IMR-90 (cell line): ENCODE results near the gene SUDS3. TPM values are rescaled to one million over a fixed set of nuclear protein-coding genes. Genes with fewer than 3 reads are reported as not detected.
"Not testable (repeated sequence)": the region's sequence is repeated elsewhere in the genome, so short reads cannot be mapped to it uniquely, and the experiment has no call there.

Experiments used
- ATAC-seq: fragments of 200-7000 bp; cut with Tn5 transposase; 2 replicates; pipeline ENCODE4 v1.9.1; 2020; ENCODE audit warnings: low read depth, mild to moderate bottlenecking, moderate library complexity
- BruUV-seq: library from RNA; stranded (reverse); fragments of 400-500 nt; replicated peaks from 2 replicates; lab custom pipeline; 2021; lab: Mats Ljungman, UMichigan
- CTCF ChIA-PET: fragments of 300-600 bp; formaldehyde crosslinking; extraction: SDS; loops from one replicate; lab custom pipeline; 2021; ENCODE audit warnings: antibody characterized with exemption; lab: Yijun Ruan, JAX
- POLR2A ChIA-PET: fragments of 300-600 bp; sonication (Branson Sonifier 250); formaldehyde crosslinking; loops from one replicate; lab custom pipeline; 2022; ENCODE audit warnings: antibody characterized with exemption; ENCODE audit not compliant: unreplicated experiment; lab: Charles Lee
- DNase-seq: peaks from one replicate; pipeline ENCODE4 v3.0.0; 2013
- H2AFZ ChIP-seq: replicated peaks from 2 replicates; pipeline ENCODE3; 2013; ENCODE audit warnings: low read length, mild to moderate bottlenecking; ENCODE audit not compliant: poor library complexity
- H2AK5ac ChIP-seq: 2 replicates; pipeline ENCODE4 v1.6.1; 2013; ENCODE audit warnings: low read depth, low read length, inconsistent platforms
- H2AK9ac ChIP-seq: replicated peaks from 2 replicates; pipeline ENCODE3; 2013; ENCODE audit warnings: mild to moderate bottlenecking, low read depth, low read length, moderate library complexity; ENCODE audit not compliant: poor library complexity
- H2BK120ac ChIP-seq: 2 replicates; pipeline ENCODE4 v1.6.1; 2013; ENCODE audit warnings: low read depth, low read length, inconsistent platforms
- H2BK15ac ChIP-seq: 3 replicates; pipeline ENCODE4 v1.6.1; 2013; ENCODE audit warnings: low read depth, low read length, inconsistent platforms
- H2BK20ac ChIP-seq: 2 replicates; pipeline ENCODE4 v1.6.1; 2013; ENCODE audit warnings: low read depth, mild to moderate bottlenecking, inconsistent platforms, low read length, moderate library complexity
- H2BK5ac ChIP-seq: 2 replicates; pipeline ENCODE4 v1.6.1; 2013; ENCODE audit warnings: mild to moderate bottlenecking, low read depth, low read length, inconsistent platforms; ENCODE audit not compliant: poor library complexity, severe bottlenecking
- H3K14ac ChIP-seq: replicated peaks from 2 replicates; pipeline ENCODE4 v1.6.1; 2013; ENCODE audit warnings: low read depth, low read length, inconsistent platforms
- H3K18ac ChIP-seq: 2 replicates; pipeline ENCODE4 v1.6.1; 2013; ENCODE audit warnings: low read depth, low read length, control low read depth
- H3K23ac ChIP-seq: 2 replicates; pipeline ENCODE4 v1.6.1; 2013; ENCODE audit warnings: low read depth, low read length, inconsistent platforms
- H3K27ac ChIP-seq: 2 replicates; pipeline ENCODE4 v1.5.1; 2013; ENCODE audit warnings: mild to moderate bottlenecking, control low read depth, low read length; ENCODE audit not compliant: insufficient read depth
- H3K27me3 ChIP-seq: 2 replicates; pipeline ENCODE4 v1.6.1; 2013; ENCODE audit warnings: low read length; ENCODE audit not compliant: control insufficient read depth, insufficient read depth
- H3K36me3 ChIP-seq: 2 replicates; pipeline ENCODE4 v1.6.1; 2013; ENCODE audit warnings: low read length, mixed read lengths; ENCODE audit not compliant: control insufficient read depth, insufficient read depth
- H3K4ac ChIP-seq: 2 replicates; pipeline ENCODE4 v1.6.1; 2013; ENCODE audit warnings: low read depth, low read length, inconsistent platforms
- H3K4me1 ChIP-seq: 2 replicates; pipeline ENCODE4 v1.6.1; 2013; ENCODE audit warnings: low read length, mixed read lengths; ENCODE audit not compliant: control insufficient read depth, insufficient read depth
- H3K4me2 ChIP-seq: 2 replicates; pipeline ENCODE4 v1.6.1; 2013; ENCODE audit warnings: low read depth, mild to moderate bottlenecking, control low read depth, low read length, moderate library complexity
- H3K4me3 ChIP-seq: 2 replicates; pipeline ENCODE4 v1.5.1; 2013; ENCODE audit warnings: low read depth, mild to moderate bottlenecking, control low read depth, low read length, moderate library complexity; ENCODE audit not compliant: insufficient read depth
- H3K56ac ChIP-seq: 2 replicates; pipeline ENCODE4 v1.6.1; 2013; ENCODE audit warnings: low read length, inconsistent platforms; ENCODE audit not compliant: insufficient read depth; ENCODE audit errors: extremely low read depth
- H3K79me1 ChIP-seq, 2 experiments: 2 replicates each; pipeline ENCODE4 v1.6.1; 2013; ENCODE audit warnings: low read length in 2 of 2, inconsistent platforms in 1 of 2, low read depth in 1 of 2
- H3K9ac ChIP-seq: 2 replicates; pipeline ENCODE4 v1.6.1; 2013; ENCODE audit warnings: low read depth, low read length, control low read depth
- H3K9me1 ChIP-seq: 2 replicates; pipeline ENCODE4 v1.6.1; 2013; ENCODE audit warnings: low read length, inconsistent platforms; ENCODE audit not compliant: insufficient read depth
- H3K9me3 ChIP-seq: 2 replicates; pipeline ENCODE4 v1.6.1; 2013; ENCODE audit warnings: low read length; ENCODE audit not compliant: control insufficient read depth, insufficient read depth
- H4K20me1 ChIP-seq: 2 replicates; pipeline ENCODE4 v1.6.1; 2013; ENCODE audit warnings: low read length, inconsistent platforms; ENCODE audit not compliant: insufficient read depth
- H4K5ac ChIP-seq: 2 replicates; pipeline ENCODE4 v1.6.1; 2013; ENCODE audit warnings: mild to moderate bottlenecking, low read depth, low read length, control low read depth
- H4K8ac ChIP-seq, 2 experiments: 2 replicates each; pipeline ENCODE4 v1.6.1; 2013; ENCODE audit warnings: low read depth in 2 of 2, low read length in 2 of 2, control low read depth in 1 of 2, inconsistent platforms in 1 of 2
- H4K91ac ChIP-seq: 2 replicates; pipeline ENCODE4 v1.6.1; 2013; ENCODE audit warnings: low read depth, low read length, inconsistent platforms; ENCODE audit not compliant: insufficient read depth
- WGBS, 2 experiments: methylation state at CpG; one replicate each; pipeline versions ENCODE4 v1.1.5 to v1.1.7; 2013; ENCODE audit warnings: missing lambda C conversion rate in 2 of 2; ENCODE audit not compliant: insufficient read length in 1 of 2; ENCODE audit errors: extremely low coverage in 2 of 2; 5-methylcytosine and 5-hydroxymethylcytosine counted together
- dilution Hi-C: fragments of 300-500 bp; cut with HindIII; formaldehyde crosslinking; loops from one replicate; pipeline ENCODE4 v1.14.3; 2018; ENCODE audit warnings: low sequenced_read_pairs; ENCODE audit not compliant: unreplicated experiment
- in situ Hi-C: fragments of 300-500 bp; cut with MboI; formaldehyde crosslinking; loops from 3 replicates; pipeline ENCODE4 v1.14.3; 2019; ENCODE audit warnings: low sequenced_read_pairs, inconsistent platforms, mixed read lengths
- intact Hi-C: fragments of 100-400 bp; cut with micrococcal nuclease; formaldehyde crosslinking; loops from 2 replicates; pipeline ENCODE4 v1.10.0; 2022
- polyA plus RNA-seq, 3 experiments: library from polyadenylated mRNA; depleted of rRNA; stranded (reverse); fragments of >200 nt; gene quantifications; 2 replicates each; pipeline ENCODE4 v1.2.3, GENCODE V29; 2012; ENCODE audit warnings: low replicate concordance in 1 of 3
- total RNA-seq: library from RNA; depleted of rRNA; stranded (reverse); fragments of >200 nt; gene quantifications from 2 replicates; pipeline ENCODE4 v1.2.3, GENCODE V29; 2012

SUDS3 gene
- total and polyA plus RNA-seq, 2 of the 4 experiments (the other 2 are of a cell fraction), result 13.4 to 13.8 TPM

DNA sequence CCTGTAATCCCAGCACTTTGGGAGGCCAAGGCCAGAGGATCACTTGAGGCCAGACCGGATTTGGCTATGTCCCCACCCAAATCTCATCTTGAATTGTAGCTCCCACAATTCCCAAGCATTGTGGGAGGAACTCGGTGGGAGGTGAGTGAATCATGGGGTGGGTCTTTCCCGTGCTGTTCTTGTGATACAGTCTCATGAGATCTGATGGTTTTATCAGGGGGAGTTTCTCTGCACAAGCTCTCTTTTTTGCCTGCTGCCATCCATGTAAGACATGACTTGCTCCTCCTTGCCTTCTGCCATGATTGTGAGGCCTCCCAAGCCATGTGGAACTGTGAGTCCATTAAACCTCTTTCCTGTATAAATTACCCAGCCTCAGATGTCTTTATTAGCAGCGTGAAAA lies 21.9 kb upstream of the SUDS3 start:
- DNase-seq, H4K8ac ChIP-seq, H2BK5ac ChIP-seq, H4K5ac ChIP-seq, H3K9ac ChIP-seq, POLR2A ChIA-PET, H3K18ac ChIP-seq, H3K9me1 ChIP-seq, H2BK20ac ChIP-seq, H3K4me1 ChIP-seq, H3K4me3 ChIP-seq, H2BK15ac ChIP-seq, H3K27me3 ChIP-seq, H3K9me3 ChIP-seq, H3K23ac ChIP-seq, H4K20me1 ChIP-seq, dilution Hi-C loops, intact Hi-C loops, H3K36me3 ChIP-seq, H4K91ac ChIP-seq, H3K27ac ChIP-seq, BruUV-seq, ATAC-seq, H2AK9ac ChIP-seq, H2AFZ ChIP-seq, H3K56ac ChIP-seq, H2BK120ac ChIP-seq, H3K14ac ChIP-seq, H3K4me2 ChIP-seq: not testable (repeated sequence)
- H3K79me1 ChIP-seq, result peaks cover 24 to 54% of the 10 kb centered on the region in 2 experiments
- in situ Hi-C loops, result loop anchor here (25.0 kb wide), 1 partner anchor 1758 kb away; the partner anchor contains the start of gene RAB35
- peak overlapping the region; percentile 51; the same call in 1 of the 2 replicates for H3K4ac ChIP-seq
- H2AK5ac ChIP-seq, result 0 out of 2 replicates have a peak overlapping the region, but pooled peaks have one; percentile 17
- CTCF ChIA-PET, result interaction anchor here (0.8 to 2.5 kb wide), 3 partner anchors 9 to 84 kb away, joined by 3 to 10 read pairs (median 3); partner anchors contain the start of gene SUDS3
- WGBS, 2 experiments, result no CpG with 5 or more reads among the region's 4 CpGs
